ENCODE results near the gene CYTH4. TPM values are rescaled to one million over a fixed set of nuclear protein-coding genes. Genes with fewer than 3 reads are reported as not detected.

The CYTH4 gene
- total and polyA plus RNA-seq, 10 of the 15 experiments (the other 5 are each of a cell fraction or from before 2014, with no cell fraction given) = 1.5 to 27.3 (median 16.9) TPM

- CTCF ChIA-PET = interaction anchor here (1.2 to 1.5 kb wide), 2 partner anchors 12 to 17 kb away, joined by 3 to 5 read pairs; no protein-coding TSS in a partner anchor
- H3K9ac ChIP-seq (ENCODE audit: control insufficient read depth, insufficient read depth, low read length) = no peak overlapping the region
- H3K4me1 ChIP-seq (ENCODE audit: control insufficient read depth, insufficient read depth, low read length) = peaks cover 12% of the 10 kb centered on the region
- peaks cover 0 to 3% of the 10 kb centered on the region in 2 experiments; a peak in 1 of 4 replicates for H3K27me3 ChIP-seq (replicated peaks in 1 of 2; ENCODE audit: control insufficient read depth in 2 of 2, insufficient read depth in 2 of 2, low read length in 1 of 2)
- H3K79me2 ChIP-seq (ENCODE audit: control insufficient read depth, insufficient read depth, low read length) = no peaks in the 10 kb centered on the region
- DNase-seq (ENCODE audit: low read depth, low spot score) (no peak), ATAC-seq (no peak), FAIRE-seq (no peak)
- intact Hi-C loops (cut with micrococcal nuclease; ENCODE audit: unreplicated experiment) (no loop called here), in situ Hi-C loops (cut with MboI) (no loop called here)
- no peak overlapping the region for H3K4me2 ChIP-seq (ENCODE audit: control insufficient read depth, insufficient read depth)
- TF ChIP-seq ZNF622 (IDR thresholded peaks at IDR 0.05) = no peak
- TF ChIP-seq USF2 (IDR thresholded peaks at IDR 0.05; ENCODE audit: borderline replicate concordance, low read depth, low read length) = no peak
- TF ChIP-seq SREBF2 (IDR thresholded peaks at IDR 0.05; ENCODE audit: low read length) = no peak
- no peak for TF ChIP-seq CBX5 (IDR thresholded peaks at IDR 0.05; ENCODE audit: low read depth)
- RAD21 ChIA-PET (ENCODE audit: unreplicated experiment) = no interaction called here
- H4K20me1 ChIP-seq (ENCODE audit: control insufficient read depth, insufficient read depth) = no peaks in the 10 kb centered on the region
- SMC1A ChIA-PET (ENCODE audit: uncharacterized antibody, unreplicated experiment) = interaction anchor here (1.1 to 1.7 kb wide), 2 partner anchors 9 to 16 kb away, joined by 3 to 4 read pairs; no protein-coding TSS in a partner anchor
- POLR2A ChIA-PET = interaction anchor here (0.7 kb wide), 1 partner anchor 10 kb away, joined by 4 read pairs; no protein-coding TSS in a partner anchor
- H3K36me3 ChIP-seq (ENCODE audit: control insufficient read depth in 2 of 2, insufficient read depth in 2 of 2, low read length in 1 of 2) = no peaks in the 10 kb centered on the region
- no peak overlapping the region for H3K4me3 ChIP-seq
- 35% methylated on average over 8 of the region's 11 CpGs for WGBS (ENCODE audit: insufficient coverage, insufficient replicate concordance, low lambda C conversion rate, missing lambda C conversion rate)
- BruUV-seq (replicated peaks) = no TSS peak
- H3K9me3 ChIP-seq (replicated peaks; ENCODE audit: control insufficient read depth, insufficient read depth, low read length) = no peaks in the 10 kb centered on the region
- no peak overlapping the region for H2AFZ ChIP-seq (ENCODE audit: control insufficient read depth, low read depth, low read length)
- no peak overlapping the region for H3K27ac ChIP-seq (ENCODE audit: control insufficient read depth, insufficient read depth)
Measured at GRCh38 chr22:37343348-37343747, 61.0 kb downstream of the CYTH4 start.

GRCh38 chr22:37343863-37344734 is 61.8 kb downstream of the CYTH4 start:
- in situ Hi-C loops (cut with MboI) = no loop called here
- H3K9me3 ChIP-seq (replicated peaks; ENCODE audit: control insufficient read depth, insufficient read depth, low read length) = no peaks in the 10 kb centered on the region
- BruUV-seq (replicated peaks) = no TSS peak

More at GRCh38 chr22:37343863-37344734, 61.8 kb downstream of the CYTH4 start:
- POLR2A ChIA-PET = no interaction called here
- no peaks in the 10 kb centered on the region for H3K36me3 ChIP-seq (ENCODE audit: control insufficient read depth in 2 of 2, insufficient read depth in 2 of 2, low read length in 1 of 2)
- no peak overlapping the region for H3K9ac ChIP-seq (ENCODE audit: control insufficient read depth, insufficient read depth, low read length)
- ATAC-seq (no peak), DNase-seq (ENCODE audit: low read depth, low spot score) (no peak), FAIRE-seq (no peak)
- intact Hi-C loops (cut with micrococcal nuclease; ENCODE audit: unreplicated experiment) = no loop called here
- no peaks in the 10 kb centered on the region for H4K20me1 ChIP-seq (ENCODE audit: control insufficient read depth, insufficient read depth)
- no peak overlapping the region for H3K27ac ChIP-seq (ENCODE audit: control insufficient read depth, insufficient read depth)
- SMC1A ChIA-PET (ENCODE audit: uncharacterized antibody, unreplicated experiment) = no interaction called here
- no peak overlapping the region for H3K4me3 ChIP-seq
- H3K27me3 ChIP-seq (replicated peaks in 1 of 2; ENCODE audit: control insufficient read depth in 2 of 2, insufficient read depth in 2 of 2, low read length in 1 of 2) = peaks cover 0 to 3% of the 10 kb centered on the region in 2 experiments; a peak in 1 of 4 replicates
- CTCF ChIA-PET = interaction anchor here (1.2 to 1.5 kb wide), 2 partner anchors 13 to 18 kb away, joined by 3 to 5 read pairs; no protein-coding TSS in a partner anchor
- H2AFZ ChIP-seq (ENCODE audit: control insufficient read depth, low read depth, low read length) = no peak overlapping the region
- H3K79me2 ChIP-seq (ENCODE audit: control insufficient read depth, insufficient read depth, low read length) = no peaks in the 10 kb centered on the region
- H3K4me1 ChIP-seq (ENCODE audit: control insufficient read depth, insufficient read depth, low read length) = peaks cover 8% of the 10 kb centered on the region
- H3K4me2 ChIP-seq (ENCODE audit: control insufficient read depth, insufficient read depth) = no peak overlapping the region
- TF ChIP-seq SUZ12 (IDR thresholded peaks at IDR 0.05; ENCODE audit: unreplicated experiment) (no peak), ZSCAN29 (IDR thresholded peaks at IDR 0.05) (no peak), JUND (IDR thresholded peaks at IDR 0.05; ENCODE audit: low read depth, low read length) (no peak)
- WGBS (ENCODE audit: insufficient coverage, insufficient replicate concordance, low lambda C conversion rate, missing lambda C conversion rate) = 66% methylated on average over 12 of the region's 17 CpGs
- RAD21 ChIA-PET (ENCODE audit: unreplicated experiment) = no interaction called here

Measured in GM12878 (cell line).